NCI-H2196 treated with DMSO at 0.1 percent for 48 hours (cell line): ENCODE measurements around the gene ATG7.

Experiments used
- DNase-seq: peaks from one replicate; lab custom pipeline; 2025; ENCODE audit not compliant: unreplicated experiment; lab: John Stamatoyannopoulos, UW

ATG7 gene

GRCh38 chr3:11271986-11272904 lies at the start of gene ATG7:
Gene ATG7, plus strand, starts transcription at chr3:11272397. Its CDS starts 26,299 bp downstream, at chr3:11298696.
- peak; percentile 64 for DNase-seq

GRCh38 chr3:11224010-11224409 lies 48.2 kb upstream of the ATG7 start:
- no peak for DNase-seq

GRCh38 chr3:11224870-11225229 lies 47.3 kb upstream of the ATG7 start:
- no peak for DNase-seq

GRCh38 chr3:11226042-11226370 lies 46.2 kb upstream of the ATG7 start:
- no peak for DNase-seq

- no peak for DNase-seq
These were observed 44.2 kb upstream of the ATG7 start for GRCh38 chr3:11228041-11228440.

GRCh38 chr3:11230125-11230524 lies 42.1 kb upstream of the ATG7 start:
- DNase-seq, result no peak

GRCh38 chr3:11230832-11231231 lies 41.4 kb upstream of the ATG7 start:
- DNase-seq, result no peak

- no peak for DNase-seq
These were observed 36.8 kb upstream of the ATG7 start for GRCh38 chr3:11235385-11235784.

- DNase-seq, result no peak
These were observed 35.4 kb upstream of the ATG7 start for GRCh38 chr3:11236588-11237461.

- DNase-seq, result no peak
These were observed 34.1 kb upstream of the ATG7 start for GRCh38 chr3:11238060-11238459.

- no peak for DNase-seq
These were observed 33.3 kb upstream of the ATG7 start for GRCh38 chr3:11238880-11239279.

GRCh38 chr3:11239796-11240195 lies 32.4 kb upstream of the ATG7 start:
- DNase-seq, result no peak

- no peak for DNase-seq
These were observed 31.7 kb upstream of the ATG7 start for GRCh38 chr3:11240496-11240895.

GRCh38 chr3:11244121-11244677 lies 28.0 kb upstream of the ATG7 start:
- no peak for DNase-seq

- DNase-seq, result no peak
These were observed 26.9 kb upstream of the ATG7 start for GRCh38 chr3:11245276-11245675.

- no peak for DNase-seq
These were observed 26.2 kb upstream of the ATG7 start for GRCh38 chr3:11245827-11246662.

GRCh38 chr3:11246663-11246970 lies 25.6 kb upstream of the ATG7 start:
- DNase-seq, result no peak

- peak; percentile 100 for DNase-seq
These were observed 24.8 kb upstream of the ATG7 start for GRCh38 chr3:11247362-11247761.

GRCh38 chr3:11248596-11248995 lies 23.6 kb upstream of the ATG7 start:
- no peak for DNase-seq

- DNase-seq, result no peak
These were observed 21.0 kb upstream of the ATG7 start for GRCh38 chr3:11250902-11251806.
